ENCODE measurements around the gene ASPG.

ASPG gene

DNA sequence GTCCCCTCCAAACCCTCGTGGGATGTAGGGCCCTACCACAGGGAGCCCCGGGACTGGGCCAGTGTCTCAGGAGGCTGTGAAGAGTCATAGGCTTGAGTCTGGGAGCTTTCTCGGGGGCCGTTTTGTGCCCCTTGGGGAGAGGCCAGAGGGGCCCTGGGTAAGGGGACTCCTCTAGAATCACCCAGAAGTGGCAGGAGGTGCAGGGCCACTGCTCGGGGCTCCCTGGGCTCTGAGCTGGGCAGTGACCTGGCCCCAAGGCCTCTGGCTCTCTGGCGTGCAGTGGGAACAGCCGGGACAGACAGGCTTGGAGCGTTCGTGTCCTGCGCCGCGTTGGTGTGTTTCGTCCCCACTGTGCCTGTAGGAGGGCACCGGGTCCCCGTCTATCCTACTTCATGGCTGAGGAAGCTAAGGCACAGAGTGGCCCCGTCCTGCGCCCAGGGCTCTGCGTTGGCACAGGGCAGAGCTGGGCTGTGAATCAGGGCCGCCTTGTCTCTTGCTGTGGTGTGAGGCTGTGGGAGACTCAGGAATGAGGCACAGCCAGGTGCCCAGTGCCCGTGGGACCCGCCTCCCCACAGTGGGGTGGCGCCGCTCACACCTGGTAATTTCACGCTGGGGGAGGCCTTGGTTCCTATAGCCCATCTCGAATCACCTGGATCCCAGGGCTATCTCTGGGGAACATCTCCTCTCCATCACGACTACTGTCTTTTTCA is 29.1 kb downstream of the ASPG start:
- H3K4me3 ChIP-seq (ENCODE audit: low read depth, low read length), result no peak overlapping the region
- TF ChIP-seq, protein P1, sequence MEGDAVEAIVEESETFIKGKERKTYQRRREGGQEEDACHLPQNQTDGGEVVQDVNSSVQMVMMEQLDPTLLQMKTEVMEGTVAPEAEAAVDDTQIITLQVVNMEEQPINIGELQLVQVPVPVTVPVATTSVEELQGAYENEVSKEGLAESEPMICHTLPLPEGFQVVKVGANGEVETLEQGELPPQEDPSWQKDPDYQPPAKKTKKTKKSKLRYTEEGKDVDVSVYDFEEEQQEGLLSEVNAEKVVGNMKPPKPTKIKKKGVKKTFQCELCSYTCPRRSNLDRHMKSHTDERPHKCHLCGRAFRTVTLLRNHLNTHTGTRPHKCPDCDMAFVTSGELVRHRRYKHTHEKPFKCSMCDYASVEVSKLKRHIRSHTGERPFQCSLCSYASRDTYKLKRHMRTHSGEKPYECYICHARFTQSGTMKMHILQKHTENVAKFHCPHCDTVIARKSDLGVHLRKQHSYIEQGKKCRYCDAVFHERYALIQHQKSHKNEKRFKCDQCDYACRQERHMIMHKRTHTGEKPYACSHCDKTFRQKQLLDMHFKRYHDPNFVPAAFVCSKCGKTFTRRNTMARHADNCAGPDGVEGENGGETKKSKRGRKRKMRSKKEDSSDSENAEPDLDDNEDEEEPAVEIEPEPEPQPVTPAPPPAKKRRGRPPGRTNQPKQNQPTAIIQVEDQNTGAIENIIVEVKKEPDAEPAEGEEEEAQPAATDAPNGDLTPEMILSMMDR (conservative IDR thresholded peaks at IDR 0.05; ENCODE audit: low read depth, low read length), result no peak
- DNase-seq (ENCODE audit: low read depth), result no peak

DNA sequence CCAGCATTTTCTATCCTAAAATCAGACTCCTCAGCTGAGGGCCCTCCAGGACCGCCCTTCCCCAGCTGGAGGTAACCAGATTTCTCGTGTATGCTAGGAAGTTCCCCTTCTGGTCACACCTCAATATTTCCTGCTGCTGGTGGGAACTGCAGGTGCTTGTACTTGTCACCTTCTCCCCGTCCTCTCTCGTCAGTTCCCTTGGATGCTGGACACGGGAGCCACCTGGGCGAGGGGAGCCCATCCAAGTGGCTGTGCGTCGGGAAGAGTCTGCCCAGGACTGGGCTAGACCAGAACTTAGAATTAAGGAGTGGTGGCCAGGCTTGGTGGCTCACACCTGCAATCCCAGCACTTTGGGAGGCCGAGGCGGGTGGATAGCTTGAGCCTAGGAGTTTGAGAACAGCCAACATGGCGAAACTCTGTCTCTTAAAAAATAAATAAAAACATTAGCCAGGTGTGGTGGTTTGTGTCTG is 29.7 kb downstream of the ASPG start:
- DNase-seq (ENCODE audit: low read depth), result no peak

DNA sequence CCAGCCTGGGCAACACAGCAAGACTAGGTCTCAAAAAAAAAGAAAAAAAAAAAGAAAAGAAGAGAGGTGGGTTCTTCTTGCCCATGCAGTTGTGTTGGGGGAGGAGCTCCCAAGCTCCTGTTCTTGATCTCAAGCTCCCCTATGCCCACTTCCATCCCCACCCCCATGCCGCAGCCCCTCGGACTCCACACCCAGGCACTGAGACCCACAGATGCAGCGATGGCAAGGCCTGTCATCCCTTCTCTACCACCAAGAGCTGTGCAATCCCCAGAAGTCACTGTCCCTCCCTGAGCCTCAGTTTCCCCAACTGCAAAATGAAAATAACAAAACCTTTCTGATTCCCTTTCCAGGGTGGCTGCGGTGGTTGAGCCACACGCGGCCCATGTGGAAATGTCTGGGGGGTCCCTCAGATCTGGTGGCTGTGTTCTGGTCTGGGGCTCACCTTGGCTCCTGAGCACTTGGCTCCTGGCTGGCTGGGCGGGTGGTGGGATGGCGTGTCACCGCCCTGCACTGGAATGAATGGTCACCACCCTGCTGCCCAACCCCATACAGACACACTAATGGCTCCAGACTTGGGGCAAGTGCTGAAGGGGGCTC is 30.3 kb downstream of the ASPG start:
- DNase-seq (ENCODE audit: low read depth), result no peak
- no peak overlapping the region for H3K4me3 ChIP-seq (ENCODE audit: low read depth, low read length)

More for the DNA sequence above, 29.7 kb downstream of the ASPG start:
- no peak overlapping the region for H3K4me3 ChIP-seq (ENCODE audit: low read depth, low read length)
- TF ChIP-seq, protein P1 (conservative IDR thresholded peaks at IDR 0.05; ENCODE audit: low read depth, low read length), result no peak

DNA sequence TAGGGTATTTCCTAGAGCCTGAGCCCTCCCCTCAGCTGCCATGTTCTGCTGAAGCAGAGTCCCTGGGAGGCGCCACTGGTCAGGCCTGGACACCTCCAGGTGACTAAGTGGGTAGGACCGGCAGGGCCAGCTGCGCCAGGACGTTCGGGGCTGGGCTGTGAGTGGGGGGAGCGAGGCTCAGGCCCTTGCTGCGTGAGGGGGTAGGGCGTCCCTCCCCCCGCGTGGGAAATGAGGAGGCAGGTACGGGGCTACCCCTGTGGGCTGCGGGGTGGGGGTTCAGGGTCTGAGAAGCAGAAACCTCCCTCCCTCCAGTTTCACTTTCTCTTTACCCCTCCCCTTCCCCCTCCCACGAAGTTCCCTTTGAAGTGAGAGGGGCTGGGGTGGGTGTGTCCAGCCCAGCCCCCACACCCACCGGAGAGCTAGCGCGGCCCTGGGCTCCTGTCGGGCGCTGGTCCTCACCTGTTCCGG is 30.8 kb downstream of the ASPG start:
- DNase-seq (ENCODE audit: low read depth), result no peak
- H3K4me3 ChIP-seq (ENCODE audit: low read depth, low read length), result peak overlapping the region; percentile 20
- TF ChIP-seq, protein P1 (conservative IDR thresholded peaks at IDR 0.05; ENCODE audit: low read depth, low read length), result no peak

More for the DNA sequence above, 30.3 kb downstream of the ASPG start:
- TF ChIP-seq, protein P1 (conservative IDR thresholded peaks at IDR 0.05; ENCODE audit: low read depth, low read length), result no peak

DNA sequence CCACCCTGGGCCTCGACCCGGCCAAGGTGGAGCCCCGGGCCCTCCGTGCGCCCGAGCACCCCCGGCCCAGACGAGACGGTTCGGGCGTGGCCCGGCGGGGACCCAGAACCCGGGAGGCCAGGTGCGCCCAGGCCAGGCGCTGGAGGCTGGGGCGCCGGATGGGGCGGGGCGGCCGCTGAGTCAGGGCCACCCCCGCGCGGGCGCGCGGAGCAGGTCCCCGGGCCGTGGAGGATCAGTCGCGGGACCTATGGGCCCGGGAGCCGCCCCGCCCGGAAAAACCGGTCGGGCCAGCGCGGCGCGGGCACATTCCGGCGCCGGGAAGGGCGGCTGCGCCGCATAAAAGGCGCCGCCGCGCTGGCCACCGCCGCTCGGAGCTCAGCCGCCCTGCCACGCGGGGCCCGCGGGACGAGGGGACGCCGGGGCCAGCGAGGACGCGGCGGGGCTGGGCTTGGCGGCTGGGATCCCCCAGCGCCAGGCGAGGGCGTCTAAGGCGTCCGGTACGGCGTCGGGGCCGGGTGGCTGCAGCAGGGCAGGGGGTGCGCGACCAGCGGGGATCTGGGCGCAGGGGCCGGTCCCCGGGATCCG is 31.3 kb downstream of the ASPG start:
- TF ChIP-seq, protein P1 (conservative IDR thresholded peaks at IDR 0.05; ENCODE audit: low read depth, low read length), result no peak
- DNase-seq (ENCODE audit: low read depth), result no peak
- no peak overlapping the region for H3K4me3 ChIP-seq (ENCODE audit: low read depth, low read length)

DNA sequence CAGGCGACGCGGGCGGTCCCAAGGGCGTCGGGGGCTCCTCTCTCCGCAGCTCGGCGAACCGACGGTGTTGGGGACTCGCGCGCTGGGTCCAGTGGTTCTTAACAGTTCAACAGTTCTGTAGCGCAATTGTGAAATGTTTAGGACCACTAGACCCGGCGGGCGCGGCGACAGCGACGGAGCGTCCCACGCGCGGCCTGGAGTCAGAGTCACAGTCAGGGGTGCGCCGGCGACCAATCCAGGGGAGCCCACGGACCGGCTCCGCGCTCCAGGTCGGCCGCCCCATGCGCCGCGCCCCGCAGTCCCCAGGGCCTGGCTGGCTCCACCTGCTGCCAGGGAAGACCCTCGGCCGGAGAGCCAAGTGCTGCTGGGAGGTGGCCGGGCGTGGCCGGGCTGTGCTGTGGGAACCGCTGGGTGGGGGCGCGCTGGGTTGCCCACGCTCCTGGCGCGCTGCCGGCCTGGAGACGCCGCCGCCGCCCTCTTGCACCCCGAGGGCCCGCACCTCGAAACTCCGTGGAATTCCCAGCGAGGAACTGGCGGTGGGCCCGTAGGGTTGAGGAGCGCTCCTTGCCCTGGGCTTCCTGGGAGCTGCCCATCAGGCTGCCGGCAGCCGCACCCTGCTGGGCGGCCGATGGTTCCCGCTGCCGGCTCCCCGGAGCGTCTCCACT is 32.0 kb downstream of the ASPG start:
- no peak for DNase-seq (ENCODE audit: low read depth)
- no peak overlapping the region for H3K4me3 ChIP-seq (ENCODE audit: low read depth, low read length)
- TF ChIP-seq, protein P1 (conservative IDR thresholded peaks at IDR 0.05; ENCODE audit: low read depth, low read length), result no peak

All from choroid plexus epithelial cell (primary cell).